ENCODE measurements around the gene RGS16.

Gene RGS16

GRCh38 chr1:182633657-182634281 is 29.6 kb upstream of the RGS16 start (continued):
- TF ChIP-seq AEBP2 (tag by site-specific recombination; IDR thresholded peaks at IDR 0.05; ENCODE audit: borderline replicate concordance) (no peak), SETDB1 (IDR thresholded peaks at IDR 0.05; ENCODE audit: insufficient read length, low read length) (no peak), ZNF184 (tag by site-specific recombination; IDR thresholded peaks at IDR 0.05) (peak; percentile 22; the same call in 1 of the 2 replicates), SP3 (tag by site-specific recombination; IDR thresholded peaks at IDR 0.05) (no peak), ZNF747 (tag by site-specific recombination; IDR thresholded peaks at IDR 0.05) (no peak), ZNF639 (tag by site-specific recombination; IDR thresholded peaks at IDR 0.05) (no peak), KLF1 (tag by site-specific recombination; IDR thresholded peaks at IDR 0.05) (0 out of 2 replicates have a peak, but pooled peaks have one; percentile 47), ZBTB49 (tag by site-specific recombination; IDR thresholded peaks at IDR 0.05; ENCODE audit: low read depth) (no peak), ZNF501 (tag by site-specific recombination; IDR thresholded peaks at IDR 0.05) (no peak), GLIS2 (tag by site-specific recombination; IDR thresholded peaks at IDR 0.05) (no peak), ATF2 (tag by site-specific recombination; IDR thresholded peaks at IDR 0.05; ENCODE audit: low read depth) (no peak), ZNF416 (tag by site-specific recombination; IDR thresholded peaks at IDR 0.05) (no peak), PRDM10 (tag by site-specific recombination; IDR thresholded peaks at IDR 0.05) (peak; percentile 54; the same call in 1 of the 2 replicates), ZNF433 (tag by site-specific recombination; IDR thresholded peaks at IDR 0.05; ENCODE audit: low read depth) (no peak), ZNF26 (tag by site-specific recombination; IDR thresholded peaks at IDR 0.05) (no peak), ZNF302 (tag by site-specific recombination; IDR thresholded peaks at IDR 0.05; ENCODE audit: low read depth) (no peak), BCL11B (tag by site-specific recombination; IDR thresholded peaks at IDR 0.05; ENCODE audit: low read depth) (no peak), ZSCAN4 (tag by site-specific recombination; IDR thresholded peaks at IDR 0.05) (no peak), ZNF362 (tag by site-specific recombination; IDR thresholded peaks at IDR 0.05) (no peak), ZNF768 (tag by site-specific recombination; IDR thresholded peaks at IDR 0.05) (no peak), ZBTB1 (tag by site-specific recombination; IDR thresholded peaks at IDR 0.05) (no peak), ZNF626 (tag by site-specific recombination; IDR thresholded peaks at IDR 0.05) (no peak), EGR2 (tag by site-specific recombination; IDR thresholded peaks at IDR 0.05; ENCODE audit: low read depth) (no peak), ZFHX2 (tag by site-specific recombination; conservative IDR thresholded peaks at IDR 0.05) (peak; percentile 22; the same call in 1 of the 2 replicates), ZNF175 (tag by site-specific recombination; IDR thresholded peaks at IDR 0.05) (no peak)

Data from HEK293 (cell line).